GM12865 (cell line): ENCODE data around the gene SUGCT.
A peak's percentile ranks its signal among the peaks of the same experiment; 100 is the strongest.

Experiments
- DNase-seq: peaks from one replicate; pipeline ENCODE4 v3.0.0; 2010; ENCODE audit warnings: low read depth
- H3K4me3 ChIP-seq: 2 replicates; pipeline ENCODE4 v1.5.1; 2011; ENCODE audit warnings: mild to moderate bottlenecking, low read depth, low read length, control low read depth
- TF ChIP-seq, protein P1 (sequence below): IDR thresholded peaks from 2 replicates; pipeline ENCODE4 v1.5.1; 2011; ENCODE audit warnings: low read length, control low read depth, low read depth, inconsistent platforms; ENCODE audit not compliant: insufficient read depth; ENCODE audit errors: missing control alignments

Gene SUGCT

GRCh38 chr7:40498924-40499510 lies 364.2 kb downstream of the SUGCT start:
- TF ChIP-seq, protein P1, sequence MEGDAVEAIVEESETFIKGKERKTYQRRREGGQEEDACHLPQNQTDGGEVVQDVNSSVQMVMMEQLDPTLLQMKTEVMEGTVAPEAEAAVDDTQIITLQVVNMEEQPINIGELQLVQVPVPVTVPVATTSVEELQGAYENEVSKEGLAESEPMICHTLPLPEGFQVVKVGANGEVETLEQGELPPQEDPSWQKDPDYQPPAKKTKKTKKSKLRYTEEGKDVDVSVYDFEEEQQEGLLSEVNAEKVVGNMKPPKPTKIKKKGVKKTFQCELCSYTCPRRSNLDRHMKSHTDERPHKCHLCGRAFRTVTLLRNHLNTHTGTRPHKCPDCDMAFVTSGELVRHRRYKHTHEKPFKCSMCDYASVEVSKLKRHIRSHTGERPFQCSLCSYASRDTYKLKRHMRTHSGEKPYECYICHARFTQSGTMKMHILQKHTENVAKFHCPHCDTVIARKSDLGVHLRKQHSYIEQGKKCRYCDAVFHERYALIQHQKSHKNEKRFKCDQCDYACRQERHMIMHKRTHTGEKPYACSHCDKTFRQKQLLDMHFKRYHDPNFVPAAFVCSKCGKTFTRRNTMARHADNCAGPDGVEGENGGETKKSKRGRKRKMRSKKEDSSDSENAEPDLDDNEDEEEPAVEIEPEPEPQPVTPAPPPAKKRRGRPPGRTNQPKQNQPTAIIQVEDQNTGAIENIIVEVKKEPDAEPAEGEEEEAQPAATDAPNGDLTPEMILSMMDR: no peak
- no peak overlapping the region for H3K4me3 ChIP-seq
- no peak for DNase-seq

DNA sequence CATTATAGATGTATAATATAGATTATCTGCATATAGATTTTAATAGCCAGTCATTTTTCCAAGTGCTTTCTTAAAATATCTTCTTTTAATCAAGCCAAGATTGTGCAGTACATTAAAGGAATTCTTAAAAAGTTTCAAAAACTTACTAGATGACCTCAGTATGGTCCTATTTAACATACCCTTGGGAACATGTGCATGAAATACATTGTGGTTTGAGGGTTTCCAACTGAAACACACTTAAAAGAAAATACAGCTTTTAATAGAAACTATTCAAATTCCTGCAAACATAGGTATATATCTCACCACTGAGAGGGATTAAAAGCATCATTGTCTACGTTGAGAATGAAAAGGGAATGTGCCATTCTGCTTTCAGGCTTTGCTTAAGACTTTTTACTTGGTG lies 364.9 kb downstream of the SUGCT start:
- TF ChIP-seq, protein P1: no peak
- no peak overlapping the region for H3K4me3 ChIP-seq
- DNase-seq: no peak

DNA sequence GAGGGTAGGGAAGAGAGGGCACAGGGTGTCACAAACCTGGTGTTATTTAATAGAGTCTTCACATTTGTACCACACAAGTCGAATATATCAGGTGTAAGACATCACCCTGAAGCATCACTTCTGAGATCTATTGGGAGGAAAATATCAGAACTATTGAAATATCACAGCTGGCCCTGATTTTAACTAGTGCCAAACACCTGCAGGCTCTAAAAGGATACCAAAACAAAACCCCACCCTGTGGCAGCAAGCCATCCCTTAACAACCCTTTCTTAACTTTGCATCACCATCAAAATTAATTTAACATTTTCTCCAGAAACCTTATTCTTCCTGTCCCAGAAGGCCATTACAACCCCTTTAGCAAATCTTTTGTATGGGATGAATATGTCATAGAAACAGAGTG lies 365.4 kb downstream of the SUGCT start:
- H3K4me3 ChIP-seq: no peak overlapping the region
- TF ChIP-seq, protein P1: no peak
- no peak for DNase-seq

DNA sequence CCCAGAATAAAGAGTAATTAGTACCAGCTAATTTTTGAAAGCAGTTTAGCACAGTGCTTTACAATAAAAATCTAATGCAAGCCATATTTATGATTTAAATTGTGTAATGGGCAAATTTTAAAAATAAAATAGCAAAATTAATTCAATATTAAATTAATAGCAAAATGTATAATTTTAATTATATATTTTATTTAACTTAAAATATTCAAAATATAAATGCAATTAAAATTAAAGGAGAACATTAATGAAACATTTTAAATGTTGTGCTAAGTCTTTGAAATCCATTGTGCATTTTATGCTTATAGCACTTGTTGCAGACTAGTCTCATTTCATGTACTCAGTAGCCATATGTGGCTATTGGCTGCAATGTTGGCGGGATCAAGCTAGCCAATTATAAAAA lies 367.6 kb downstream of the SUGCT start:
- TF ChIP-seq, protein P1: no peak
- DNase-seq: no peak
- H3K4me3 ChIP-seq: no peak overlapping the region

DNA sequence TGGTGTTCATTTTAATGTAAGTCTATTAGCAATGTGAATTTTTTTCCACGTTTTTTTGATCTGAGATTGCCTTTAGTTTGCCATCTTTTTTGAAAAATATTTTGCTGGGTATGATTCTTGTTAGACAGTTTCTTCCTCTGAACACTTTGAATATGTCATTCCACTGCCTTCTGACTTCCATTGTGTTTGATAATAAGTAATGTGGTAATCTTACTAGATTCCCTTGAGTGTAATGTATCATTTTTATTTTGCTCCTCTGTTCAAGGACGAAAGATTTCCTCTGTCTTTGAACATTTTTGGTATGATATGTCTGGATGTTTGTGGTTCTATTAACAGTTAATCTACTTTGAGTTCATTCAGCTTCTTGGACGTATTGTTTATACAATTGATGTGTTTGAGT lies 371.4 kb downstream of the SUGCT start:
- DNase-seq: no peak
- TF ChIP-seq, protein P1: no peak
- no peak overlapping the region for H3K4me3 ChIP-seq

DNA sequence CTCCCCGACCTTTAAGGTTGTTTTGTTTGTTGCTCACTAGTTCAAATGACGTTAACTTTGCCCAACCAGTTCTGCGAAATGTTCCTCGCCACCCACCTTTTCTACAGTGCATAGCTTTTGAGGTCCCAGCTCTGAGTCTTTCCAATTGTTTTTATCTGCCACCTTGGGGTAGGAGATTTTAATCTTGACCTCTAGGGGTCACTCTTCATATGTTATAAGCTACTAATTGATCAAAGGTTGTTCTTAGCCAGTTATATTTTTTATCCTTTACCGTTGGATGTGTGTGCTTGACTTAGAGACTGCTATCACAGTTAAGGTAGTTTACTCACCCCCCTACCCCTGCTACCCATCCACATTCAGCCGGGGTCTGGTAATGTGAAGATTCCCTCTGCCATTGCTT lies 372.4 kb downstream of the SUGCT start:
- TF ChIP-seq, protein P1: peak; percentile 25
- H3K4me3 ChIP-seq: no peak overlapping the region
- DNase-seq: peak; percentile 24

DNA sequence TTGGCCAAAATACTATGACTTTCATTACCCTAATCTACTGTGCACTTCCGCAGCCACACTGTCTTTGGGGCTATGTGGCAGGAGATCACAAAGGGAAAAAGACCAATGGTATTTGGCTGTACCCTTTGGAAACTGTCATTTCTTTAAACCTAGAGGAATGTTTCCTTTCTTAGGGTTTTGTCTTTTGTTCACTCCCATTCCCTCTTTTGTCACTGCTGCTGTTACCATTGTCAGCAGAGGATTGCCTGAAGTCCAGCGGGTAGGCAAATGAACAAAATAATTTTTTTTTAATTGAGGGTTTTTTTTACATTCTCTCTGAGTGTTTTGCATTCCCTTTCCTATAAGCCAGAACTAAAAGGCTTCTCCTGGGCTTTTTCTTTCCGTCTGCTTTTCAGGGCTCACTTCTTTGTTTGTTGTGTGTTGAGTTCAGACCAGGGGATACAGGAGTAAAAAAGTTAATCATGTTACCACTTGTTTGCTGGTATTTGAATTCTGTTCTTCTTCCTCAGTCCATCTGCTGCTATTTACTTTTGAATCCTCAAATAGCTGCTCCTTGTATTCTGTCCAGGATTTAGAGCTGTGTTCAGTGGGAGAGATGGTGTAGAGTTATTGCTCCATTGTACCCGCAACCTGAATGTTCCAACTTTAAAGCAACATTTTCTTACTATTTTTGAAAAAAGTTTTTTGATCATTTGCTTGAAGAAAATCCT lies 374.6 kb downstream of the SUGCT start:
- TF ChIP-seq, protein P1: no peak

More for the DNA sequence above, 374.6 kb downstream of the SUGCT start:
- no peak overlapping the region for H3K4me3 ChIP-seq
- DNase-seq: no peak
